Measurements from ENCODE around the gene MAPKAPK5. TPM values are rescaled to one million over a fixed set of nuclear protein-coding genes. Genes with fewer than 3 reads are reported as not detected.
A peak's percentile ranks its signal among the peaks of the same experiment; 100 is the strongest.

Gene MAPKAPK5
- total and polyA plus RNA-seq, 2 experiments from 2014 or later: 45.1 to 49.1 TPM

GRCh38 chr12:111840807-111841206 is 1.2 kb upstream of the MAPKAPK5 start:
- H3K4me2 ChIP-seq: peak overlapping the region; percentile 91
- H3K27me3 ChIP-seq: no peaks in the 10 kb centered on the region
- peak overlapping the region; percentile 90 for H2AFZ ChIP-seq
- H4K20me1 ChIP-seq (ENCODE audit: insufficient read depth, poor library complexity, severe bottlenecking): peaks cover 5% of the 10 kb centered on the region
- no peaks in the 10 kb centered on the region for H3K9me3 ChIP-seq (ENCODE audit: low read depth)
- H3K4me1 ChIP-seq (ENCODE audit: insufficient read depth): peaks cover 21% of the 10 kb centered on the region
- H3K79me2 ChIP-seq: peaks cover 58% of the 10 kb centered on the region
- DNase-seq (ENCODE audit: low spot score): no peak
- H3K9me2 ChIP-seq (replicated peaks; ENCODE audit: insufficient read depth): no peaks in the 10 kb centered on the region
- WGBS (ENCODE audit: low lambda C conversion rate, missing lambda C conversion rate): 54% methylated on average over 11 of the region's 11 CpGs
- peak overlapping the region; percentile 59 for H3K4me3 ChIP-seq
- peak overlapping the region; percentile 99 for H3K27ac ChIP-seq
- H3K36me3 ChIP-seq (replicated peaks; ENCODE audit: insufficient read depth, low read depth): no peaks in the 10 kb centered on the region
- no peak for TF ChIP-seq EZH2 (IDR thresholded peaks at IDR 0.05; ENCODE audit: borderline replicate concordance)
- TF ChIP-seq EZH2phosphoT487 (IDR thresholded peaks at IDR 0.05; ENCODE audit: low read depth, severe bottlenecking, unreplicated experiment): no peak
- no peak for TF ChIP-seq CTCF (IDR thresholded peaks at IDR 0.05; ENCODE audit: poor library complexity)

GRCh38 chr12:111841236-111841749 is 735 bp upstream of the MAPKAPK5 start:
- Histone ChIP-seq H4K20me1 (ENCODE audit: insufficient read depth, poor library complexity, severe bottlenecking) (peaks cover 5% of the 10 kb centered on the region), H3K27ac (peak overlapping the region; percentile 99), H3K9me2 (replicated peaks; ENCODE audit: insufficient read depth) (no peaks in the 10 kb centered on the region), H3K4me2 (peak overlapping the region; percentile 91), H2AFZ (peak overlapping the region; percentile 90), H3K27me3 (no peaks in the 10 kb centered on the region), H3K4me1 (ENCODE audit: insufficient read depth) (peaks cover 21% of the 10 kb centered on the region), H3K79me2 (peaks cover 63% of the 10 kb centered on the region), H3K36me3 (replicated peaks; ENCODE audit: insufficient read depth, low read depth) (no peaks in the 10 kb centered on the region), H3K9me3 (ENCODE audit: low read depth) (no peaks in the 10 kb centered on the region), H3K4me3 (peak overlapping the region; percentile 59)
- WGBS (ENCODE audit: low lambda C conversion rate, missing lambda C conversion rate): 1% methylated on average over 13 of the region's 13 CpGs
- TF ChIP-seq EZH2phosphoT487 (IDR thresholded peaks at IDR 0.05; ENCODE audit: low read depth, severe bottlenecking, unreplicated experiment) (no peak), EZH2 (IDR thresholded peaks at IDR 0.05; ENCODE audit: borderline replicate concordance) (no peak), CTCF (IDR thresholded peaks at IDR 0.05; ENCODE audit: poor library complexity) (no peak)
- DNase-seq (ENCODE audit: low spot score): no peak

- Histone ChIP-seq H3K79me2 (peaks cover 77% of the 10 kb centered on the region), H3K4me2 (peak overlapping the region; percentile 92), H3K27ac (peak overlapping the region; percentile 99), H4K20me1 (ENCODE audit: insufficient read depth, poor library complexity, severe bottlenecking) (peaks cover 5% of the 10 kb centered on the region), H3K9me2 (replicated peaks; ENCODE audit: insufficient read depth) (no peaks in the 10 kb centered on the region), H3K36me3 (replicated peaks; ENCODE audit: insufficient read depth, low read depth) (no peaks in the 10 kb centered on the region), H3K27me3 (no peaks in the 10 kb centered on the region), H3K4me3 (peak overlapping the region; percentile 47), H3K9me3 (ENCODE audit: low read depth) (no peaks in the 10 kb centered on the region), H2AFZ (peak overlapping the region; percentile 61), H3K4me1 (ENCODE audit: insufficient read depth) (peaks cover 21% of the 10 kb centered on the region)
- peak; percentile 55 for DNase-seq (ENCODE audit: low spot score)
- TF ChIP-seq CTCF (IDR thresholded peaks at IDR 0.05; ENCODE audit: poor library complexity) (no peak), EZH2 (IDR thresholded peaks at IDR 0.05; ENCODE audit: borderline replicate concordance) (no peak), EZH2phosphoT487 (IDR thresholded peaks at IDR 0.05; ENCODE audit: low read depth, severe bottlenecking, unreplicated experiment) (no peak)
- 3% methylated on average over 44 of the region's 44 CpGs for WGBS (ENCODE audit: low lambda C conversion rate, missing lambda C conversion rate)
Observed at GRCh38 chr12:111842556-111843396, 748 bp downstream of the MAPKAPK5 start.

All from hepatocyte (in vitro differentiated cells).